Glomerular visceral epithelial cell (primary cell): ENCODE results near the gene SMARCA4.

Experiments
- DNase-seq: peaks from one replicate; pipeline ENCODE4 v3.0.0-alpha.2; 2016; ENCODE audit errors: extremely low spot score

SMARCA4 gene

GRCh38 chr19:10960314-10961072 is at the start of gene SMARCA4:
Gene SMARCA4, plus strand, starts transcription at chr19:10961030. Its CDS starts 23,122 bp downstream, at chr19:10984152.
- DNase-seq: peak; percentile 98

DNA sequence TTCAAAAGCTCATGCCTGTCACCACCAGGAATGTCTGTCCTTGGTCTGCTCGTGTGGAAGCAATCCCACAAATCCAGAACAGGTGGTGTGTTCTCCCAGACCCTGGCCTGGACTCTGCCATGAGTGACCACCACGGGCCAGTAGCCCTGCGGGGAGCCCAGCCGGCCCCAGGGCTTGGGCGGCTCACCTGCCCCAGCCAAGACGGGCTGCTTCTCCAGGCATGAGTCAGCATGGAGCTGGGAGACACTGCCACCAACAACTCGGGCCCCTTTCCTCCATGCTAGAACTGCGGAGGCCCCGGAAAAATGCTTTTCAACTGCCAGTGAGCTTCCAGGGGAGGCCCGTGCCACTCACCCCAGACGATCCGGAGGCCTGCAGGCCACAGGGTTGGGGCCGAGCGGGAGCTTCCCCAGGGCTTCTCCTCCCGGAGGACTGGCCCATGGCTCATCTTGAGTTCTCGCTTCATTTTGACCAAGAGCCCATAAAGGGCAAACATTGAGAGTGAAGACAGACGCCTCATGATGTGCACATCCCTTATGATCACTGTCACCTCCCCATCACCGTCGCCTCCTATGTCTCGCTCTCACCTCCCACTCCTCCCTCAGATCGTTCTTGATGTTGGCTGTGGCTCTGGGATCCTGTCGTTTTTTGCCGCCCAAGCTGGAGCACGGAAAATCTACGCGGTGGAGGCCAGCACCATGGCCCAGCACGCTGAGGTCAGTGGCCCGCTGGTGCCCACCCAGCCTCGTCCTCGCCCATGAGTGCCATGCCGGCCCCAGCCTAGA is 49.1 kb upstream of the SMARCA4 start:
- no peak for DNase-seq

GRCh38 chr19:10912619-10913018 is 48.2 kb upstream of the SMARCA4 start:
- DNase-seq: no peak

- no peak for DNase-seq
Observed at GRCh38 chr19:10913716-10914340, 47.0 kb upstream of the SMARCA4 start.

DNA sequence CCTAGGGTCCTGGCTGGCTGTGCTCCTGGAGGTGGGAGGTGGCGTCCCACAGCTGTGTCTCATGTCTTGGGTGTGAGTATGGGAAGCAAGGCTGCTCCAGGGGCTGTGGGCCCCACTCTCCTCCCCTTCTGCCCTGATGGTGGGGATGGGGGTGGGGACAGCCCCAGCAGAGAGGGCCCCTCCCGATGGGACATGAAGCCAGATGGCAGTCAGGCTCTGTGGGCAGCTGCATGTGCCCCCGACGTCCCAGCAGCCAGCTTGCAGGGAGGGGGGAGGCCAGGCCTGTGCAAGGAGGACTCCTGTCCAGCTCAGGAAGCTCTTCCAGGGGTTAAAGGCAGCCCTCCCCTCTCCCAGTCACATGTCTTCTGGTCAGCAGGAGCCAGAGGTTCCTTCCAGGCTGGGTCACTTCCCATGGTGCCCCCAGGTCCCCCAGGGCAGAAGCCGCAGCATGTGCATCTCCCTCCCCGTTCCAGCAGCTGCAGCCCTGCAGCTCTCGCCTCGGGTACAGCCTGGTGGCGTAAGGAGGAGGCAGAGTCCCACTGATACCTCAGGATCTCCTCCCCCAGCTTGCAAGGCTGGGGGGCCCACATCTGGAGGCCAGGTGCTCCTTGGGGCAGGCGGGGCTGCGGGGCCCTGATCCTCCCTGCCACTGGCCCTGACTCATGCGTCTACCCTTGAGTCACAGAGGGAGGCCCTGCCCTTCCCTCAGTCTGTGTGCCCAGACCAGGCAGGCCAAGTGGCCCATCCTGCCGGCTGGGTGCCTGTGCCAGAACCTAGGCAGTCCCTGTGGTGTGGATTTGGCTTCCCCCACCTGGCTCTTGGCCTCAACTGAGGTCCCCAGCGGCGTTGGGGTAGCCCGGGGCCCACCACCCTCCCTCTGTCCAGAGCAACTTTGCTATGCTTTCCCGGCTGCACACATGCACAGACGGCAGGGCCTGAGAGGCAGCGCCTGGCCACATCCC is 45.4 kb upstream of the SMARCA4 start:
- DNase-seq: peak; percentile 80

GRCh38 chr19:10916602-10917001 is 44.2 kb upstream of the SMARCA4 start:
- no peak for DNase-seq

GRCh38 chr19:10918359-10918758 is 42.5 kb upstream of the SMARCA4 start:
- DNase-seq: no peak

DNA sequence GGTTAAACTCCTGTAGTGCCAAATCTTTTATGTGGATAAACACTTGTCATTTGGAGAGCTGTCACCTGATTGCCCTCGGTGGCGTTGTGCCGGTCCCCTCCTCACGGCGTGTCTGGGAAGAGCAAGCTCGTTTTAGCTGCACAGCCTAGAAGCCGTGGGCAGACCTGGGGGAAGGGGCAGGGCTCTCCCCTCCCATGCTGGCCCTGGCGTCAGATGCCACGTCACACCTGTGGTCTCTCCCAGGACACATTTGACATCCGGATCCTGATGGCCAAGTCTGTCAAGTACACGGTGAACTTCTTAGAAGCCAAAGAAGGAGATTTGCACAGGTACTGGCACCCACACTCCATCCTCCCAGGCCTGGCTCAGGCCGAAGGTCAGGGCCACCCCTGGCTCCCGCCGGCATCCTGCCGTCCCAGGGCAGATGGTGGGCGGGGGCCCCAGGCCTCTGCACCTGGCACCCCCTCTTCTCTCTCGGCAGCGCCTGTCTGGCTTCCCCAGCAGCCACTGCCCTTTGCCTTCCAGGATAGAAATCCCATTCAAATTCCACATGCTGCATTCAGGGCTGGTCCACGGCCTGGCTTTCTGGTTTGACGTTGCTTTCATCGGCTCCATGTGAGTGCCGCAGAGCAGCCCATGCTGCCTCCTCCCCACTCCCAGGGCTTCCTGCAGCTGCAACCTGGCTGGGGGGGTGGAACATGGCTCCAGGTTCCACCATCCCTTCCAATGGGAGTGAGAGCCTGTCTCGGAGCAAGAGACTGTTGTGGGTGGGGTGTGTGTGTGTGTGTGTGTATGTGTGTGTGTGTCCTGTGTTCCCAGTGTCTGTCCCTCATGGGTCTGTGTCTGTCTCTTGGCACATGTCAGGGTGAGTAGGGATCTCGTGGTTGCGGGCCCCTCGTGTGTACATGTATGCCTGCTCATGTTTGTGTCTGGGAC is 41.2 kb upstream of the SMARCA4 start:
- no peak for DNase-seq

DNA sequence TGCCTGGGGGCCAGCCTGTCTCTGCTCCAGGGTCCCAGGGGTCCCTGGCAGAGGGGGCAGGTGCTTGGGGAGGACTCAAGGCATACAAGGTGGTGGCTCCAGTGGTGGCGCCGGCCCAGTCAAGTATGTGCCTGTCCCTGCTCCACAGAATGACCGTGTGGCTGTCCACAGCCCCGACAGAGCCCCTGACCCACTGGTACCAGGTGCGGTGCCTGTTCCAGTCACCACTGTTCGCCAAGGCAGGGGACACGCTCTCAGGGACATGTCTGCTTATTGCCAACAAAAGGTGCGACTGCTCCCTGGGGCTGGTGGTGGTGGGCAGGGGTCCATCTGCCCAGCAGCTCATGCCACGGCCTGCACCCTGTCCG is 40.6 kb upstream of the SMARCA4 start:
- DNase-seq: no peak

GRCh38 chr19:10920781-10921180 is 40.0 kb upstream of the SMARCA4 start:
- no peak for DNase-seq

- no peak for DNase-seq
Observed at GRCh38 chr19:10921199-10921909, 39.5 kb upstream of the SMARCA4 start.

- DNase-seq: no peak
Observed at GRCh38 chr19:10921910-10922637, 38.8 kb upstream of the SMARCA4 start.

DNA sequence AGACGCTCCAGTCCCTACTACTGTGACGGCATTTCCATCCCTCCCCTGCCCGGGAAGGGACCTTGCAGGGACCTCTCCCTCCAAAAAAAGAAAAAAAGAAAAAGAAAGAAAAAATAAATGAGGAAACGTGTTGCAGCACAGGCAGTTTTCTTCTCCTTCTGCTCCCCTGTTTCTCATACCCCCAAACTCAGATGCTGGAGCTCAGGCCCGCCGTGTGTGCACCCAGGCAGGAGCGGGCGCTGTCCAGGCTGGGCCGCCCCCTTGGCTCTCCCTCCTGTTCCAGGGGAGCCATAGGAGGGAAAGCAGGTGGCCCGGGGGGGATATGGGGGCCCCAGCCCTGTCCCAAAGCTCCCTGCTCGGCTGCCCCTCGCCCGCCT is 38.2 kb upstream of the SMARCA4 start:
- DNase-seq: no peak

- no peak for DNase-seq
Observed at GRCh38 chr19:10923260-10924112, 37.3 kb upstream of the SMARCA4 start.

DNA sequence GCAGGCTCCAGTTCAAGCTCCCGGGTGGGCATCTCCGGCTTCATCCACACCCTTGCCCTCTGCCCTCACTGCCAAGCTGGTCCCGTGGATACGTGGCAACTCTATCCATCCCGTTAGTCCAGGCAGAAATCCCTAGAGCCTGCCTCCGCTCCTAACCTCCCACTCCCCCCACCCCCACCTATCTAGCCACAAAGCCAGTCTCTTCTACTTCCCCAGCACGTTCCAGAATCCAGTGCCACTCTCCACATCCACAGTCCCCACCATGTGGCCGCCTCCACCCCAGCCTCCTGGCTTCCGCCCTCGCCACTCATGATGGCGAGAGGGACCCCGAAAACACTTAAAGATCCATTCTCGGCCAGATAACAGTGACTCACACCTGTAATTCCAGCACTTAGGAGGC is 36.2 kb upstream of the SMARCA4 start:
- DNase-seq: no peak

DNA sequence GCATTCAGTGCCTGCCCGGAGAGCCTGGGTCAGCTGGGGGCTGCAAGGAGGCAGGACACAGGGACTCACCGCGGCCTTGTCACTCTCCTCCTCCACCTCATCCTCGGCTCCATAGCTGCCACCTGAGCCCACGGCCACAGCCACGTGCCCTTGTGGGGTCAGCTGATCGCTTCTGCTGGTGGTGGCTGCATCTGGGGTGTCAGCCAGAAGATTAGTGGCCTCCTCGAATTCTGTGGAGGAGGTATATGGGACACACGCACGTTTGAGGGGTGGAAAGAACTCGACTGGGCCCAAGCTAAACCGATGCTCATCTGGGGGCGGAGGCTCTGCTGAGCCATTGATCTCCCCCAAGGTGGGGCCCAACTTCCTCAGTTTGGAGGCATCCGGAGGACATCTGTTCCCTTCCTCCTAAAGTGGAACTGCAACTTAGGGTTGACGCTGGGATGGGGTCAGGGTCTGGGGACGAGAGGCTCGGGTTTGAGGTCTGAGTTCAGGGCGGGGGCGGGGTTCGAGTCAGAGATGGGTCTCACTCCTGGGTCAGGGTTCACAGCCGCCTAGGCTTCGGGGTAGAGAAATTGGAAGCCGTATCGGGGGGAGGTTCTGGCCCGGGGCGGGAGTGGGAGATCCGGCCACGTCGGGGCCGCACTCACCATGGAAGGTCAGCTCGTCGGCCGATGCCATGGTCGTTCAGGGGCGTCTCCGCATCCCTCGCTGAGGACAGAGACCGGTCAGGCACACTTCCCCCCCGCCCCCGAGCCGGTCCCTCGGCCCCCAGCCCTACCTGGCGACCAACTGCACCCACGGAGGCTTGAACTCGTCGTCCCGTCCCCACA is 32.9 kb upstream of the SMARCA4 start:
- DNase-seq: no peak
